22Rv1 (cell line): Measurements from ENCODE around the gene FAAP20.

Source experiments
- H3K27ac ChIP-seq: fragments of 450-650 bp; 2 replicates; pipeline ENCODE4 v1.5.1; 2017
- CTCF ChIP-seq: fragments of 450-650 bp; IDR thresholded peaks from 2 replicates; pipeline ENCODE4 v1.5.1; 2017; ENCODE audit warnings: mild to moderate bottlenecking
- ZFX ChIP-seq: fragments of 450-650 bp; IDR thresholded peaks from 2 replicates; pipeline ENCODE4 v1.6.1; 2017; ENCODE audit warnings: antibody characterized with exemption, borderline replicate concordance

FAAP20 gene

DNA sequence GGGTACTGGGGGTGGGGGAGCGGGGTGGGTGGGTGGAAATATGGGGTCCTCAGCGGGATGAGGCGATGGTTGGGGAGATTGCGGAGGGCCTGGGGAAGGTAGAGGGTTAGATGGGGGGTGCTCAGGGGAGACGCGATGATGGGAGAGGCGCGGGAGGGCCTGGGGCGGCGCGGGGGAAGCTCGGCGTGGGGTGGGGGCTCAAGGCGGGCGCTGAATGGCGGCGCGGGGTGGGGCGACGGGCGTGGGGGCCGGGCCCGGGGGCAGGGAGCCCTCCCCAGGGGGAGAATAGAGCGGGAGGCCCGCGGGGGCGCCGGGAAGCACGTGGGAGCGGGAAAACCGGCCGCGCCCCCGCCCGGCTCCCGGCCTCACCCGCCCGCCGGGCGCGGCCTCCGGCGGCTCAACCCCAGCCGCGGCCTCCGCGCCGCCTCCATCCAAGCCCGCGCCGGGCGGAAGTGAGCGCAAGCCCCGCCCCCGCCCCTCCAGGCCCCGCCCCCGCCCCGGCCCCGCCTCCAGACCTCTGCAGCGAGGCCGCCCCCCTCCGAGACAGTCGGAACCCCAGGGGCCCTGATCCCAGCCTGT lies at the start of gene FAAP20:
TSS of gene FAAP20 (minus strand) at position 454 of the 579 bp plus-strand sequence. CDS start at position 431, 23 bp downstream.
- TF ChIP-seq ZFX (no peak), CTCF (no peak)

DNA sequence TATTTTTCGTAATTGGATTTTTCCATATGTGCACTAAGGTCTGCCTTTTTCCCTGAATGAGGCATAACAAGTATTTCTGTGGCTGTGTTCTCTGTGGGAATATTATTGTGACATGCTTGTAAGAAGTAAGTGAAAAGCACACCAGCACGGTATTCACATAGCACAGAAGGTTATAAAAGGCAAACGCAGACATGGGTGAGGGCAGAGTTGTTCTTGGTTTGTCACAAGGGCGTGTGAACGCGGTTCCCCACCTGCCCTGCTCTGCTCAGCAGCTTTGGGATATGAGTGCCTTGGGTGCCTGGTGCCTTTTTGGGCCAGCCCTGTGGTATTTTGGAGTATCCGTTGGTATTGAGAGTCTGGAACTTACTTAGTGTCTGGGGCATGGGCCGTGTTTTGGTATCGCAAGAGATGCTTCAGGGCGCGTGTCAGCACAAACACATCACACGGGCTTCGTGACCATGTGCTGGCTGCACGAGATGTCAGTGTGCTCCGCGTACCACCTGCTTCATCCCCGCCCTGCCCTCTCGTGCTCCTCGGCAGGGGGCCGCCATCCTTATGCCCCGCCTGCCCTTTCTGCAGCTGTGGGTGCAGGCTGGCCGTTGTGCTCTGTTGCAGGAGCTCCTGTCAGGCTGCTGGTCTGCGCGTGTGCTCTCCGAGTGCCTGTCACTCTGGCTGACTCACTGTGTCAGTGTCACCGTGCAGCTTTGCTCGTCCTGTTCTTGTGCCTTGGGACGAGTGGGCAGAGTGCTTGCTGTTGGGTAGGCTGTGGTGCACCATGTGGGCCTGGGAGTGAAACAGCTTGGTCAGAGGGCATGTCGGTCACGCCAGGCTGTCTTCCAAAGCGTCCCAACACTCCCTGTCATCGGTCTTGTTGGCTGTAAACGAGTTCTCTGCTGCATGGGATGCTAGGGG lies 48.5 kb upstream of the FAAP20 start:
- H3K27ac ChIP-seq, result no peak overlapping the region

More for the DNA sequence above, at the start of gene FAAP20:
- peak within 1 kb of the TSS; percentile 90 for H3K27ac ChIP-seq

GRCh38 chr1:2241820-2242219 lies 47.2 kb upstream of the FAAP20 start:
- TF ChIP-seq ZFX (no peak), CTCF (no peak)

More for the DNA sequence above, 48.5 kb upstream of the FAAP20 start:
- no peak for TF ChIP-seq CTCF
- no peak for TF ChIP-seq ZFX

GRCh38 chr1:2240270-2241156 lies 45.9 kb upstream of the FAAP20 start:
- H3K27ac ChIP-seq, result no peak overlapping the region
- no peak for TF ChIP-seq CTCF
- TF ChIP-seq ZFX, result no peak

More at GRCh38 chr1:2241820-2242219, 47.2 kb upstream of the FAAP20 start:
- H3K27ac ChIP-seq, result no peak overlapping the region

GRCh38 chr1:2239384-2239985 lies 44.9 kb upstream of the FAAP20 start:
- H3K27ac ChIP-seq, result no peak overlapping the region
- TF ChIP-seq ZFX, result no peak
- no peak for TF ChIP-seq CTCF

DNA sequence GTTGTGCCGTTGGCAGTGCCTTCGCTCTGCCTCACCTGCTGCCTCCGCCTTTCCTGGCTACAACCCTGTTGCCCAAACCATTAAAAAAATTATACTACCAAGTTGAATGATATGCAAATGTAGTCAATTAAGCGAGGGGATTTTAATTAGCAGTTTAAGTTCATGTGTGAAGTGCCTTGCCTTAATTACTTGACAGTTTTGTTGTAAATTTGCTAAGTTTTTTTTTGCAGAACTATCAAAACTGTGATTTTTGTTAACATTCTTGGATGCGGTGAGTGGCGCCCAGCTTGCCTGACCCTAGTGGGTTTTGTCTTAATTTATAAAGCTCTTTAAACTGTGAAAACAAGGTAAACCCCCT lies 44.4 kb upstream of the FAAP20 start:
- TF ChIP-seq ZFX (no peak), CTCF (no peak)
- no peak overlapping the region for H3K27ac ChIP-seq
